T-helper 17 cell (primary cell): ENCODE results near the gene TBPL2. TPM values are rescaled to one million over a fixed set of nuclear protein-coding genes. Genes with fewer than 3 reads are reported as not detected.

Experiments used
- ATAC-seq: fragments of 150-1000 bp; cut with Tn5 transposase; 2 replicates; pipeline ENCODE4 v1.10.0; 2021; ENCODE audit warnings: mild to moderate bottlenecking, moderate library complexity
- DNase-seq, 3 donors: peaks; one replicate each; pipeline versions ENCODE4 v3.0.0 to v3.0.0-alpha.2; 2020 to 2021
- H3K9me3 ChIP-seq: one replicate; pipeline ENCODE4 v1.7.0; 2013; ENCODE audit warnings: low read length, mild to moderate bottlenecking; ENCODE audit not compliant: control insufficient read depth, poor library complexity, severe bottlenecking
- H3K27ac Mint-ChIP-seq: one replicate; pipeline ENCODE4 v1.8.0; 2022; ENCODE audit warnings: mild to moderate bottlenecking, moderate library complexity, mixed read lengths
- H3K27me3 Mint-ChIP-seq: one replicate; pipeline ENCODE4 v1.8.0; 2022; ENCODE audit warnings: mixed read lengths
- H3K36me3 Mint-ChIP-seq: one replicate; pipeline ENCODE4 v1.8.0; 2022; ENCODE audit warnings: low read depth, mixed read lengths
- H3K4me1 Mint-ChIP-seq: one replicate; pipeline ENCODE4 v1.8.0; 2022; ENCODE audit warnings: mild to moderate bottlenecking, mixed read lengths
- H3K4me3 Mint-ChIP-seq: one replicate; pipeline ENCODE4 v1.8.0; 2022; ENCODE audit warnings: mild to moderate bottlenecking, moderate library complexity, mixed read lengths
- total RNA-seq, 4 donors: library from RNA in 2 of 4; stranded (reverse) in 2 of 4; gene quantifications; one replicate each; pipeline ENCODE4 v1.2.3 and lab custom pipeline; 2022 to 2026

TBPL2 gene
- total RNA-seq, 2 donors from 2014 or later, result not detected

DNA sequence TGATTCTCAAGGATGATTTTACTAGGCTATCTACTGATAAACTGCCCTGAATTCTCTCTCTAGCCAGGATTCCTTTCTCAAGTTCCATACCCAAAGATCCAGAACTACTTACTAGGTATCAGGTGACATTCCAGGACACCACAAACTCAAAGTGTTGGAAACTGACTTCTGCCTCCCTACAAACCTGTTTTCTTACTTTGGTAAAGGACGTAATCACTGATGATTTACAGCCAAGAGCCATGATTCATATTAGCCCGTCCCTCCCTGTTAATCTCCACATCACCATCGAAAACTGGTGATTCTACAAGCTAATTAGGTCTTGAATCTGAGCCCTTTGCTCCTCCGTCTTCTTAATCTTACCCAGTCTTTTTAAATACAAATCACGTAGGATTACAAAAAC is 27.7 kb downstream of the TBPL2 start:
- Mint-ChIP-seq H3K27me3 (peaks cover 6% of the 10 kb centered on the region), H3K4me1 (peaks cover 29% of the 10 kb centered on the region), H3K27ac (peak overlapping the region; percentile 93), H3K4me3 (peak overlapping the region; percentile 90), H3K36me3 (peaks cover under 1% of the 10 kb centered on the region)
- H3K9me3 ChIP-seq, result no peaks in the 10 kb centered on the region
- ATAC-seq (no peak), DNase-seq (no peak)

DNA sequence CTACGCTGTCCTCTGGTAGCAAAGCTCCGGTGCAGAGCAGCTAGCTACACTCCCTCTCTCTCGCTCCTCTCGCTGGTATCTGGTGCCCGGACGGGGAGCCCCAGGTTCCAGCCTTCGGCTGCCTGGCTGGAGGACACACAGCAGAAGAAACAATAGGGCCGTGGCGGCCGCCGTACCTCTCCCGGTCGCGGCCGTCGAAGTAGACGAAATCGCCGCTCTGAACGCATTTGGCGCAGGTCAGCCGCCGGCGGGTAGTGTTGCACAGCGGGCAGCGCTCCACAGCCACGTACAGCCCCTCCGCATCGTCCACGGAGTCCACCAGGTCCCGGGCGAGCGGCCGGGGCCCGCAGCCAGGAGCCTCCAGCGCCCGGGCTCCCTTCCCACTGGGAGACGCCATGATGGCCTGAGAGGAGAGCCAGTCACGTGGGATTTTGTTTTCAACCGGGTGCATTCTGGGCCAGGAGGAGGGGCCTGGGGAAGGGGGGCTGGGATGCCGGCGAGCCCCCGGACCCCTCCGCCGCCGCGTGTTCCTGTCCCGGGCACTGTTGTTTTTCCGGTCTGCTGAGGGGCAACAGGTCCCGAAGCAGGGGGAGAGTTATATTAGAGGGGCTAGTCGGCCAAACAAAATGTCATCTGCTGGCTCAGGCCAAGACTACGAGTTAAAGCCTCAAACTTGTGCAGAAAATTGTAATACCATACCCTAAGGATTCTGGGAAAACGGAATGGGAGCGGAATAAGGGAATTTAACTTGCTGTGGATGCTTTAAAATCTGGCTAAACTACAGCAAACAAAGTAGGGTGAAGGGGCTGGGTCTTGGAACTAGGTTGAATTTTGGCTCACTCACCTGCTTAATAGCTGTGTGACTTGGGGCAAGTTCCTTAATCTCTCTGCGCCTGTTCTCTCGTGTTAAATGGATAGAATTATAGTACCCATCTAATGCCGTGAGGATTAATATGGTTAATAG is 28.7 kb downstream of the TBPL2 start, which contains the start of gene ATG14:
TSS of gene ATG14 (minus strand) at position 405 of the 964 bp plus-strand sequence. CDS start at position 397, 8 bp downstream.
- Mint-ChIP-seq H3K27me3 (peaks cover 6% of the 10 kb centered on the region), H3K27ac (peak within 1 kb of the TSS; percentile 93), H3K36me3 (peaks cover 2% of the 10 kb centered on the region), H3K4me1 (peaks cover 32% of the 10 kb centered on the region), H3K4me3 (peak within 1 kb of the TSS; percentile 90)
- ATAC-seq, result peak; percentile 99
- DNase-seq, result peak; percentile 52 to 60 (median 55)
- H3K9me3 ChIP-seq, result no peaks in the 10 kb centered on the region

DNA sequence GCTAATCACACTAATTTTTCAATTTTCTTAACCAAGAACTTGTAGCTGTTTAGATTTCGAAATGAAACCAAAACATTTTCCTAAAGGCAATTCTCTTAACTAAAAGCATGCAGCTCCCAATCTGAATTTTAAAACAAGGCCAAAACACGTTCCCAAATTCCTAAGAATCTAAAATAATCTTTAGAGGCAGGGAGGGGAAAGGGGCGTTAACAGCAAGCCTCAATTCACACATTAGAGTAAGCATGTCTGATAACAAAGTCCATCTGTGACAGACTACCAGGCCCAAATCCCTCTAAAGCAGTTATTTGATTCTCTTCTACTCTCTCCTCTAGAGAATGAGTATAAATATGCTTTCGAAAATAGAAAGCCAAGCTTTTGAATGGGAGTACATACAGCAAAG is 29.5 kb downstream of the TBPL2 start:
- peaks cover 32% of the 10 kb centered on the region for H3K4me1 Mint-ChIP-seq
- H3K4me3 Mint-ChIP-seq, result peak overlapping the region; percentile 90
- H3K9me3 ChIP-seq, result no peaks in the 10 kb centered on the region
- DNase-seq, result no peak
- peaks cover 6% of the 10 kb centered on the region for H3K27me3 Mint-ChIP-seq
- peaks cover 2% of the 10 kb centered on the region for H3K36me3 Mint-ChIP-seq
- no peak for ATAC-seq
- H3K27ac Mint-ChIP-seq, result peak overlapping the region; percentile 93

DNA sequence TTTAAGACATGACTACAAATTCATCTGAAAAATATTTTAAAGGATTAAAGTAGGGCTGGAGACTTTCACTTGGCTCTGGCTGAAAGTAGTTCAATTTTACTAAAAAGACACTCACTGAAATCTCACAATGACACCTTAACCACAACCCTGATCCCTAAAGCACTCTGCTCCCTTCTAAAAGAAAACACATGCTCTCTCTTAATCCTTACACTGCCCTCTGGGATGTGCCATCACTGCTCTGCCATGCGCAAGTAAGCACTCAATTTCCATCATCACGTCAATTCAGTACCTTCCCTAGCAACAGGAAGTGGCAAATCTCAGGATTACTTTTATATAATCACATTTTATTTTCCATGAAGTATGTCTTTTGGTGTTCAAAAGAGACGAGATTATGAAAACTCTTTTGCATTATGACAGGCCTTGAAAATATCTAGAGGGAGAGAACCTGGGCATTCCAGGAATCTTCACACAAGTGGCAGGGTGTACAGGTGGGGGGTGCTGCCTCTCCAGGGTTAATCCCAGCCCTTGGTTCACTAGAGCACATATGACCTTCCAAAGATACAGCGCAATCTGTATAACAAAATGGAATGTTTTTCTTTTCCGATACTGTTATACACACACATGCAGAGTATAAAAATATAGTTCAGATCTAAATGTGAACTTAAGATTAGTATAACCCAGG is 36.1 kb downstream of the TBPL2 start:
- H3K27ac Mint-ChIP-seq, result no peak overlapping the region
- no peaks in the 10 kb centered on the region for H3K9me3 ChIP-seq
- H3K27me3 Mint-ChIP-seq, result no peaks in the 10 kb centered on the region
- ATAC-seq (no peak), DNase-seq (no peak)
- peaks cover 2% of the 10 kb centered on the region for H3K36me3 Mint-ChIP-seq
- H3K4me3 Mint-ChIP-seq, result no peak overlapping the region
- peaks cover 31% of the 10 kb centered on the region for H3K4me1 Mint-ChIP-seq

DNA sequence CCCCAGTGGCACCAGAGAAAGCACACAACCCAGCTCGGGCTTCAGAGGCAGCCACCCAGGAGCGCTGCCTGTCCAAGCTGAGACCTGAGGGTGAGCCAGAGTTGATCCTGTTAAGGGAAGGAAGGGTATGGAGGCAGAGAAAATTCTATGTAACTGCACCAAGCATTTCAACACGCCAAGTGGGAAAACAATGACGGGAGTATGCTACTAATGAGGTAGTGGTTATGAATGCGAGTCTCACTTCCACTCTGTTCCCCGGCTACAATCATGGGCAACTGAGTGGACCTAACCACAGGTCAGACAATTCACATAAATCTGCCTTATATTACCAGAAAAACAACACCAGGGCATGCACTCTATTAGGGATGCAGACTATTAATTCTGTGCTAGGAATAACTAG is 38.7 kb downstream of the TBPL2 start:
- ATAC-seq, result no peak
- DNase-seq, result no peak
- H3K36me3 Mint-ChIP-seq, result no peaks in the 10 kb centered on the region
- H3K9me3 ChIP-seq, result no peaks in the 10 kb centered on the region
- H3K27ac Mint-ChIP-seq, result no peak overlapping the region
- no peak overlapping the region for H3K4me3 Mint-ChIP-seq
- no peaks in the 10 kb centered on the region for H3K27me3 Mint-ChIP-seq
- peaks cover 19% of the 10 kb centered on the region for H3K4me1 Mint-ChIP-seq

DNA sequence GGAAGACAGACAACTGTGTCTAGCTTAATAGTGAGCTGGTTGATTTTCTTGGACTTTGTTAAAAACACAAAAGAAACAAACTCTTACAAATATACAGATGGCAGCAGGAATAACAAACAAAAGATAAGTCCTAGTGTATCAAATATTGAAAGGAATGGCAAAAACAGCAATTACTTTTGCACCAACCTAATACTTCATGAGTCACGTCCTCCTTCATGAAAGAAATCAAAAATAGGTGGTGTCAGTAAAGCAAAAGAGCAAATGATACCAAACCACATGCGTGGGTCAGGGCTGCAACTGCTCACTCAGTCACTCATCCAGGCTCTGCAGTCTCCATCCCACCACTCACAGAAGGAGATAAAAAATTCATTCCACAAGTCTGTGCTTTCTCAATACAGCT is 40.6 kb downstream of the TBPL2 start:
- Mint-ChIP-seq H3K4me3 (no peak overlapping the region), H3K4me1 (peaks cover 18% of the 10 kb centered on the region), H3K27me3 (no peaks in the 10 kb centered on the region), H3K27ac (no peak overlapping the region), H3K36me3 (peaks cover 8% of the 10 kb centered on the region)
- ATAC-seq (no peak), DNase-seq (no peak)
- no peaks in the 10 kb centered on the region for H3K9me3 ChIP-seq

DNA sequence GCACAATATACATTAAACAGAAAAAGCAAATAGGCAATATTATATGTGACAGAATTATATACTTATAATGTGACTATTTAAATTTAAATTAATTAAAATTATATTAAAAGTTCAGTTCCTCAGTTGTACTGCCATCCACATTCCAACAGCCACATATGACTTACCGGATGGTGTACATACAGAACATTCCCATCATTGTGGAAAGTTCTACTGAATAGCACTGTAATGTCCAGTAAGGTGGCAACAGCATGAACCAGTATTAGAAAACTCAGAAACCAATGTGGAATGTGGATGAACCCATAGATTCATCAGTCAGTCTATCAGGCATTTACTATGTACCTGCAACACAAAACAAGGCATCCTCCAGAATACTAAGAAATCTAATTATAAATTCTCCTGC is 41.2 kb downstream of the TBPL2 start:
- DNase-seq (no peak), ATAC-seq (no peak)
- no peak overlapping the region for H3K4me3 Mint-ChIP-seq
- peaks cover 8% of the 10 kb centered on the region for H3K36me3 Mint-ChIP-seq
- H3K9me3 ChIP-seq, result no peaks in the 10 kb centered on the region
- no peaks in the 10 kb centered on the region for H3K27me3 Mint-ChIP-seq
- H3K4me1 Mint-ChIP-seq, result peaks cover 13% of the 10 kb centered on the region
- no peak overlapping the region for H3K27ac Mint-ChIP-seq

DNA sequence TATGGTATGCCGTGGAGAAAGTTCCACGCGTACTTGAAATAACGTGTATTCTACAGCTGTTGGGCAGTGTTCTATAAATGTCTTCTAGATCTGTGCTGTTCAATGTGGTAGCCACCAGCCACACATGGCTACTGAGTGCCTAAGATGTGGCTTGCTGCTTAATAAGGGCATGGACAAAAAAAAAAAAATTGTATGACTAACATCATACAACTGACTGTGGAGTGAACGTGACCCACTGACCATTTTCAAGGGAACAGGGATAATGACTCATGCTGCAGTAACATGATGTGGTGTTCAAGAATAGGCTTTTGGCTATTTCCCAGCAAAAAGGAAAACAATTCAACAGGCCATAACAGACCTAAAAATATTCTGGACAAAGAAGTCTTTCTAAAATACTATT is 41.7 kb downstream of the TBPL2 start:
- H3K9me3 ChIP-seq, result no peaks in the 10 kb centered on the region
- ATAC-seq (no peak), DNase-seq (no peak)
- H3K4me1 Mint-ChIP-seq, result peaks cover 12% of the 10 kb centered on the region
- H3K27ac Mint-ChIP-seq, result peak overlapping the region; percentile 11
- H3K27me3 Mint-ChIP-seq, result no peaks in the 10 kb centered on the region
- peaks cover 8% of the 10 kb centered on the region for H3K36me3 Mint-ChIP-seq
- H3K4me3 Mint-ChIP-seq, result no peak overlapping the region

DNA sequence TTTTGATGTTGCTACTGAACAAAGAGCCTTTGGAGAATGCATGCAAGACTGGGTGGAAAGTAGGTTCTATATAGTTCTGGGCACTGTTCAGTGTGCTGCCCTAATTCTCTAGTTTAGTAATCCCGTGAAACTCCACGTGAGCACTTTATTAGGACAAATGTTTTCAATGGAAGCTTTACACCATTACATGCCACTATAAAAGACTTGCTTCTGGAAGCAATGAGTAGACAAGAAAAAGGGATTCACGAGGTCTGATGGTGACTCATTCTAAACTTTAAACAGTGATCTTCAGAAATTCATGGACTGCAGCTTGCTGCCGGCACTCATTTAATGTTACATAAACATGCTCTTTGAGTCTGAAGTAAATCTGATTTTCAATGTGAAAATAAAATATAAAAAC is 51.1 kb downstream of the TBPL2 start:
- H3K9me3 ChIP-seq, result no peaks in the 10 kb centered on the region
- DNase-seq, result no peak
- Mint-ChIP-seq H3K27me3 (no peaks in the 10 kb centered on the region), H3K36me3 (peaks cover 13% of the 10 kb centered on the region), H3K4me3 (no peak overlapping the region), H3K4me1 (peaks cover 24% of the 10 kb centered on the region), H3K27ac (peak overlapping the region; percentile 62)
- ATAC-seq, result no peak

DNA sequence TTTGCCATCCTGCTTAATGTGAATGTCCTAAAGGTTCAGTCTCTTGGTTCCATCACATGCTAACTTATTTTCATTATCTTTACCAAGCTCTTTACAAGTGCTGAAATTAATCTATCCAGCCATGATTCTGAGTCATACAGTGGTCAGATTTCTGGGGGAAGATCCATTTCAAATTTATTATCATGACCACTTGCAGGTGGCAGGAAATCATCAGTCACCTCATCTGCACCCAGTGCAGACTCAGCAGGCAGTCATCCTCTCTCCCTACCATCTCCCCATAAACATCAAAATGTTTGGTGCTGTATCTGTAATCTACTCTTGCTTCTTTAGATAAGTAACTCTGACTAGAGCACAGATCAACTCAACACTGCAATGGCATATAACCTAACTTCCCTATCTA is 52.3 kb downstream of the TBPL2 start:
- H3K4me1 Mint-ChIP-seq, result peaks cover 26% of the 10 kb centered on the region
- peak overlapping the region; percentile 1 for H3K4me3 Mint-ChIP-seq
- no peaks in the 10 kb centered on the region for H3K27me3 Mint-ChIP-seq
- H3K36me3 Mint-ChIP-seq, result peaks cover 16% of the 10 kb centered on the region
- ATAC-seq (no peak), DNase-seq (no peak)
- H3K27ac Mint-ChIP-seq, result peak overlapping the region; percentile 62
- no peaks in the 10 kb centered on the region for H3K9me3 ChIP-seq

DNA sequence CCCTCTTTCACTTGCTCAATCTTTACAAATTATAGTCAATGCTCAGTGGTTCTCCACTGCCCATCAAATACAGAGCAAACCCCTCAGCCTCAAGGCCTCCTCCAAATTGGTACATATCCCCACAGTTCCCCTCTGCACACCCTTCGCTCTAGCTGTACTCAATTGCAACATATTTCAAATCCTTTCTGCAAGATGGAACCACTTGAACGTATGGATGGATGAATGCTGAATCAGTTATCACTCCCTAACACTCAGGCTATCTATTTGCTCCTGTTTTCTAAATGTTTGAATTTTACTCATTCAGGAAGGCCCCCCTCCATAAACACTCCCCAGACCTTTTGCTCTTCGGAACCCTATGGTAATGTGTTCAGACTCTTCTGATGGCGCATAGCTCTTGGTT is 53.3 kb downstream of the TBPL2 start:
- peak overlapping the region; percentile 89 for H3K27ac Mint-ChIP-seq
- ATAC-seq, result no peak

DNA sequence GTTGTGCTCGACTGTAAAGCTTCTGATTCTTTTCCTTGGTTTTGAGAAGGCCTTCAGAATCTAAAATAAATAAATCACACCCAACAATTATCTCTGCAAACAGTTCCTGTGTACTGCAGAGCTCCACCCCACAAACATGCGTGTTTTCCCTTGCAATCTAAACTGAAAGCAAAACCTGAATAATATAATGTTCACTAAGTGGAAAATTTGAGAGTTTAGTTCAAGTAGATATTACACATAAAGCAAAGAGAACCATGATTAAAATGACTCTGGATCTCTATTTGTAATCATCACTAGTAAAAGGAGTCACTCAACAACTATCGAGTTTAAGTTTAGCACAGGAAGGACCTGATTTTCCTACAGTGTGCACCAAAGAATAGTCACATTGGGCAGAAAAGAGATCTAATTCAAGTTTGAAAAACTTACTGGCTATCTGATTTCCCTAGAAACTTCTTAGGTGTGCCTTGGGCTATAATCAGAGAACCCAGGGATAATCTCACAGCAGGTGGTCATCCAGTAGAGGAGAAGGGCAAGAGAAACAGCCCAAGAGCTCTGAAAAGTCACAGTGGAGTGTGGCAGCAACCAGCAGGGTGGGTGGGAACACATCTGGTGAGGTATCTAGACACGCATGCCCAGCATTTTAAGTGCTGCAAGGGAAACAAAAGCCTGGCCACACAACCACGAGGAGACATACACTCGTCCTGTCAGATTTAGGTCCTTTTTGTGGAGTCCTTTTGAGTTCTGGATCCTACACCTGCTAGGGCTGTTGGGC is 54.2 kb downstream of the TBPL2 start:
- peak; percentile 72 for ATAC-seq
- peaks cover 16% of the 10 kb centered on the region for H3K36me3 Mint-ChIP-seq
- H3K27ac Mint-ChIP-seq, result peak overlapping the region; percentile 89
- no peaks in the 10 kb centered on the region for H3K9me3 ChIP-seq
- peak overlapping the region; percentile 76 for H3K4me3 Mint-ChIP-seq
- DNase-seq, result no peak
- H3K27me3 Mint-ChIP-seq, result no peaks in the 10 kb centered on the region
- H3K4me1 Mint-ChIP-seq, result peaks cover 29% of the 10 kb centered on the region

More for the DNA sequence above, 53.3 kb downstream of the TBPL2 start:
- Mint-ChIP-seq H3K4me3 (peak overlapping the region; percentile 86), H3K36me3 (peaks cover 16% of the 10 kb centered on the region), H3K27me3 (no peaks in the 10 kb centered on the region), H3K4me1 (peaks cover 26% of the 10 kb centered on the region)
- no peak for DNase-seq
- H3K9me3 ChIP-seq, result no peaks in the 10 kb centered on the region

DNA sequence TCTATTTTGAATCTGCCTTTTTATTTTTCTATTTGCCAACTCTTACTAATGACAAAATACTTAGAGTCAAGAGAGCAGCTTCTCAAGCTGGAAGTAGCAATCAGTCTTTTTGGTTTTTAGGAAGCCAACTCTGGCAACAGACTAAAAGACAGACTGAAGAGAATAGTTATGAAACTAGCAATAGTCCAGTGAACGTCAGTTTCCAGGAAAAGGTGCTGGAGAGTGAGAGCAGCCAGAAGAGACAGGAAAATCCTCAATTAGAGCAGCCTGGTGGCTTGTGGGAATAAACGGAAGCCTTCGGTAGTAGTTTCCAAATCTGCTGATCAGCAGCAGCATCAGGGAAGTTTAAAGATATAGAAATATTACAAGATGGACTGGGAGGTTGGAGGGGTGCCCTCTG is 55.9 kb downstream of the TBPL2 start:
- H3K9me3 ChIP-seq, result no peaks in the 10 kb centered on the region
- DNase-seq, result no peak
- H3K27ac Mint-ChIP-seq, result peak overlapping the region; percentile 24
- H3K36me3 Mint-ChIP-seq, result peaks cover 16% of the 10 kb centered on the region
- no peaks in the 10 kb centered on the region for H3K27me3 Mint-ChIP-seq
- peaks cover 31% of the 10 kb centered on the region for H3K4me1 Mint-ChIP-seq
- ATAC-seq, result no peak
- no peak overlapping the region for H3K4me3 Mint-ChIP-seq
